ENCODE data around the gene CEP78. TPM values are rescaled to one million over a fixed set of nuclear protein-coding genes. Genes with fewer than 3 reads are reported as not detected.
"Not testable (repeated sequence)": the region's sequence is repeated elsewhere in the genome, so short reads cannot be mapped to it uniquely, and the experiment has no call there.

CEP78 gene
- total RNA-seq, 1 donor: 16.6 TPM

GRCh38 chr9:78280982-78281668, 45.2 kb downstream of the CEP78 start:
- no peak overlapping the region for H3K4me2 ChIP-seq (ENCODE audit: insufficient read depth, low read length)
- no peak overlapping the region for H3K27ac ChIP-seq (ENCODE audit: low read depth, low read length)
- H3K79me2 ChIP-seq (ENCODE audit: insufficient read depth, low read length): no peaks in the 10 kb centered on the region

GRCh38 chr9:78284181-78284580, 48.3 kb downstream of the CEP78 start:
- not testable (repeated sequence) for H3K36me3 ChIP-seq (ENCODE audit: insufficient read depth, low read length); H3K4me3 ChIP-seq (ENCODE audit: insufficient read depth, low read length); H3K4me1 ChIP-seq (ENCODE audit: insufficient read depth, low read length); H4K20me1 ChIP-seq (ENCODE audit: insufficient read depth, low read length); H3K4me2 ChIP-seq (ENCODE audit: insufficient read depth, low read length); H3K27me3 ChIP-seq (ENCODE audit: insufficient read depth, low read length); H2AFZ ChIP-seq (ENCODE audit: low read length); H3K27ac ChIP-seq (ENCODE audit: low read depth, low read length); H3K9me3 ChIP-seq (ENCODE audit: low read depth, low read length); DNase-seq (ENCODE audit: insufficient read length, low spot score, missing footprints); H3K79me2 ChIP-seq (ENCODE audit: insufficient read depth, low read length)

More at GRCh38 chr9:78280982-78281668, 45.2 kb downstream of the CEP78 start:
- no peaks in the 10 kb centered on the region for H3K36me3 ChIP-seq (ENCODE audit: insufficient read depth, low read length)
- no peak overlapping the region for H2AFZ ChIP-seq (ENCODE audit: low read length)
- no peak overlapping the region for H3K4me3 ChIP-seq (ENCODE audit: insufficient read depth, low read length)
- no peaks in the 10 kb centered on the region for H3K4me1 ChIP-seq (ENCODE audit: insufficient read depth, low read length)
- TF ChIP-seq CTCF (IDR thresholded peaks at IDR 0.05; ENCODE audit: extremely low read depth, low read depth, low read length): no peak
- no peaks in the 10 kb centered on the region for H3K27me3 ChIP-seq (ENCODE audit: insufficient read depth, low read length)
- H3K9me3 ChIP-seq (ENCODE audit: low read depth, low read length): no peaks in the 10 kb centered on the region
- no peak for DNase-seq (ENCODE audit: insufficient read length, low spot score, missing footprints)
- no peaks in the 10 kb centered on the region for H4K20me1 ChIP-seq (ENCODE audit: insufficient read depth, low read length)

GRCh38 chr9:78286125-78286524, 50.2 kb downstream of the CEP78 start:
- Histone ChIP-seq H3K79me2 (ENCODE audit: insufficient read depth, low read length) (no peaks in the 10 kb centered on the region), H2AFZ (ENCODE audit: low read length) (no peak overlapping the region)
- no peak for TF ChIP-seq CTCF (IDR thresholded peaks at IDR 0.05; ENCODE audit: extremely low read depth, low read depth, low read length)

GRCh38 chr9:78286946-78287388, 51.1 kb downstream of the CEP78 start:
- TF ChIP-seq CTCF (IDR thresholded peaks at IDR 0.05; ENCODE audit: extremely low read depth, low read depth, low read length): no peak
- no peaks in the 10 kb centered on the region for H3K4me1 ChIP-seq (ENCODE audit: insufficient read depth, low read length)
- H3K4me3 ChIP-seq (ENCODE audit: insufficient read depth, low read length): no peak overlapping the region
- H3K27ac ChIP-seq (ENCODE audit: low read depth, low read length): no peak overlapping the region
- no peaks in the 10 kb centered on the region for H3K36me3 ChIP-seq (ENCODE audit: insufficient read depth, low read length)
- DNase-seq (ENCODE audit: insufficient read length, low spot score, missing footprints): no peak
- no peak overlapping the region for H3K4me2 ChIP-seq (ENCODE audit: insufficient read depth, low read length)
- H3K9me3 ChIP-seq (ENCODE audit: low read depth, low read length): no peaks in the 10 kb centered on the region
- H2AFZ ChIP-seq (ENCODE audit: low read length): no peak overlapping the region
- no peaks in the 10 kb centered on the region for H4K20me1 ChIP-seq (ENCODE audit: insufficient read depth, low read length)
- H3K27me3 ChIP-seq (ENCODE audit: insufficient read depth, low read length): no peaks in the 10 kb centered on the region
- no peaks in the 10 kb centered on the region for H3K79me2 ChIP-seq (ENCODE audit: insufficient read depth, low read length)

More at GRCh38 chr9:78286125-78286524, 50.2 kb downstream of the CEP78 start:
- DNase-seq (ENCODE audit: insufficient read length, low spot score, missing footprints): no peak
- no peaks in the 10 kb centered on the region for H3K4me1 ChIP-seq (ENCODE audit: insufficient read depth, low read length)
- H3K27ac ChIP-seq (ENCODE audit: low read depth, low read length): no peak overlapping the region
- no peak overlapping the region for H3K4me2 ChIP-seq (ENCODE audit: insufficient read depth, low read length)
- no peak overlapping the region for H3K4me3 ChIP-seq (ENCODE audit: insufficient read depth, low read length)
- no peaks in the 10 kb centered on the region for H3K36me3 ChIP-seq (ENCODE audit: insufficient read depth, low read length)
- H4K20me1 ChIP-seq (ENCODE audit: insufficient read depth, low read length): no peaks in the 10 kb centered on the region
- no peaks in the 10 kb centered on the region for H3K9me3 ChIP-seq (ENCODE audit: low read depth, low read length)
- H3K27me3 ChIP-seq (ENCODE audit: insufficient read depth, low read length): no peaks in the 10 kb centered on the region

All from osteoblast (primary cell).